SK-N-SH (cell line): ENCODE results near the gene ZNF587.
"Not testable (repeated sequence)": the region's sequence is repeated elsewhere in the genome, so short reads cannot be mapped to it uniquely, and the experiment has no call there.

Experiments
- EP300 ChIP-seq, 2 experiments: IDR thresholded peaks; 2 replicates each; pipeline versions ENCODE4 v1.4.0 to v1.6.1; 2012; ENCODE audit warnings: borderline replicate concordance in 1 of 2, low read depth in 1 of 2, low read length in 1 of 2
- NRF1 ChIP-seq: IDR thresholded peaks from 2 replicates; pipeline ENCODE4 v1.6.1; 2012; ENCODE audit warnings: low read depth, mild to moderate bottlenecking, low read length
- RAD21 ChIP-seq: IDR thresholded peaks from 2 replicates; pipeline ENCODE4 v1.6.1; 2012; ENCODE audit warnings: mild to moderate bottlenecking, low read length
- RCOR1 ChIP-seq: fragments of 150-350 bp; IDR thresholded peaks from 2 replicates; pipeline ENCODE4 v1.6.1; 2017; ENCODE audit warnings: antibody characterized with exemption, low read length
- SIN3A ChIP-seq: IDR thresholded peaks from 2 replicates; pipeline ENCODE4 v1.6.1; 2012; ENCODE audit warnings: low read depth, mild to moderate bottlenecking, low read length, moderate library complexity, borderline replicate concordance
- TAF1 ChIP-seq: IDR thresholded peaks from 2 replicates; pipeline ENCODE4 v1.6.1; 2012; ENCODE audit warnings: low read depth, mild to moderate bottlenecking, low read length, moderate library complexity, borderline replicate concordance
- TEAD4 ChIP-seq: IDR thresholded peaks from 2 replicates; pipeline ENCODE4 v1.4.0; 2012; ENCODE audit warnings: mild to moderate bottlenecking, borderline replicate concordance; ENCODE audit not compliant: insufficient read depth
- YY1 ChIP-seq: IDR thresholded peaks from 2 replicates; pipeline ENCODE4 v1.4.0; 2012; ENCODE audit warnings: low read depth, mild to moderate bottlenecking
- TF ChIP-seq, protein P1 (sequence below): fragments of 200-600 bp; sonication (generic); IDR thresholded peaks from 2 replicates; pipeline ENCODE4 v1.6.1; 2017; ENCODE audit warnings: antibody characterized with exemption, mild to moderate bottlenecking, moderate library complexity
- TF ChIP-seq, protein P2 (sequence below): IDR thresholded peaks from 2 replicates; pipeline ENCODE4 v1.4.0; 2012; ENCODE audit warnings: low read depth

DNA sequence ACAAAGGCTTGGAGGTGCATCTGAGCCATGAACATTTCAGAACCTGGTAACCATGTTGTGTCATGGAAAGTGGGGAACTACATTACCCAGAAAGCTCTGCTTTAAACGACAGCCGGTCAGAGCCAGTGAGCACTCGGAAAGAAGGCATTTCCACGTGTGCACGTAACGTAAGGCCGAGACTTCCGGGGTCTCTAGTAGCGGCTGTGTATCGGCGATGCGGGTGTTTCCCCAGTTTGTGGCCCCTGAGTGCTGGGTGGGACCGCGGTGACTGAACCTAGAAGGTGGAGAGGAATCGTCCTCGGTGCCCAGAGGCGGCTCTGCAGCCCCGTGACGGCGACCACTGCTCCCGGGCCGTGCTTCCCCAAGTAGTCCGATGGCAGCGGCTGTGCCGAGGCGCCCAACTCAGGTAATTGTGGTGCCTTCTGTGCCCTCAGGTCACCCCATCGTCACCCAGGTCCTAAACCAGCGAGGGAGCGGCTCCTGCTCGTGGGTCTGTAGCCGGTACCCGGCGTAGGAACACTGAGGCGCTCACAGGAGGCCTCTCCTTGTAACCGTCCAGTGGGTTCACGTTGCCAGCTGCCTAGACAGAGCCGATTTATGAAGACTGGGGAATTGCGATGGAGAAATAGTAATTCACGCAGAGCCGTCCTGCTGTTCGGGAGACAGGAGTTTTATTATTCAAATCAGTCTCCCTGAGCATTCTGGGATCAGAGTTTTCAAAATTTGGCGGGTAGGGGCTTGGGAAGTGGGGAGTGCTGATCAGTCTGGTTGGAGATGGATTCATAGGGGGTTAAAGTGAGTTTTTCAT lies at the start of gene ZNF587:
- peak; percentile 54; the same call in 1 of the 2 replicates for TF ChIP-seq TAF1
- not testable (repeated sequence) for TF ChIP-seq RAD21; EP300 (IDR thresholded peaks at IDR 0.05; ENCODE audit: borderline replicate concordance in 1 of 2, low read depth in 1 of 2, low read length in 1 of 2); TEAD4; RCOR1; NRF1
- TF ChIP-seq SIN3A = peak; percentile 51; the same call in 1 of the 2 replicates
- TF ChIP-seq, protein P1, sequence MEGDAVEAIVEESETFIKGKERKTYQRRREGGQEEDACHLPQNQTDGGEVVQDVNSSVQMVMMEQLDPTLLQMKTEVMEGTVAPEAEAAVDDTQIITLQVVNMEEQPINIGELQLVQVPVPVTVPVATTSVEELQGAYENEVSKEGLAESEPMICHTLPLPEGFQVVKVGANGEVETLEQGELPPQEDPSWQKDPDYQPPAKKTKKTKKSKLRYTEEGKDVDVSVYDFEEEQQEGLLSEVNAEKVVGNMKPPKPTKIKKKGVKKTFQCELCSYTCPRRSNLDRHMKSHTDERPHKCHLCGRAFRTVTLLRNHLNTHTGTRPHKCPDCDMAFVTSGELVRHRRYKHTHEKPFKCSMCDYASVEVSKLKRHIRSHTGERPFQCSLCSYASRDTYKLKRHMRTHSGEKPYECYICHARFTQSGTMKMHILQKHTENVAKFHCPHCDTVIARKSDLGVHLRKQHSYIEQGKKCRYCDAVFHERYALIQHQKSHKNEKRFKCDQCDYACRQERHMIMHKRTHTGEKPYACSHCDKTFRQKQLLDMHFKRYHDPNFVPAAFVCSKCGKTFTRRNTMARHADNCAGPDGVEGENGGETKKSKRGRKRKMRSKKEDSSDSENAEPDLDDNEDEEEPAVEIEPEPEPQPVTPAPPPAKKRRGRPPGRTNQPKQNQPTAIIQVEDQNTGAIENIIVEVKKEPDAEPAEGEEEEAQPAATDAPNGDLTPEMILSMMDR = not testable (repeated sequence)
- TF ChIP-seq, protein P2, sequence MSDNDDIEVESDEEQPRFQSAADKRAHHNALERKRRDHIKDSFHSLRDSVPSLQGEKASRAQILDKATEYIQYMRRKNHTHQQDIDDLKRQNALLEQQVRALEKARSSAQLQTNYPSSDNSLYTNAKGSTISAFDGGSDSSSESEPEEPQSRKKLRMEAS = not testable (repeated sequence)
- TF ChIP-seq YY1 = peak; percentile 79
